Lower lobe of right lung (tissue), 2 donors: ENCODE results near the gene SMAD9. TPM values are rescaled to one million over a fixed set of nuclear protein-coding genes. Genes with fewer than 3 reads are reported as not detected.

ENCODE experiments used
- ATAC-seq, 2 donors: fragments of 200-7000 bp; cut with Tn5 transposase; one replicate each; pipeline ENCODE4 v1.9.1; 2020 to 2022; ENCODE audit warnings: mild to moderate bottlenecking in 2 of 2, moderate library complexity in 2 of 2
- DNase-seq: peaks from one replicate; pipeline ENCODE4 v3.0.0-alpha.2; 2020
- H3K27ac ChIP-seq: fragments of 200-600 bp; one replicate; pipeline ENCODE4 v1.8.0; 2022
- H3K27me3 ChIP-seq: fragments of 200-600 bp; one replicate; pipeline ENCODE4 v1.8.0; 2022; ENCODE audit warnings: low read depth
- H3K36me3 ChIP-seq: fragments of 200-600 bp; one replicate; pipeline ENCODE4 v1.8.0; 2022; ENCODE audit warnings: mild to moderate bottlenecking
- H3K4me1 ChIP-seq: fragments of 200-600 bp; one replicate; pipeline ENCODE4 v1.8.0; 2022
- H3K4me3 ChIP-seq: fragments of 200-600 bp; one replicate; pipeline ENCODE4 v1.8.0; 2022; ENCODE audit warnings: mild to moderate bottlenecking
- H3K9me3 ChIP-seq: fragments of 200-600 bp; one replicate; pipeline ENCODE4 v1.8.0; 2022
- CTCF ChIP-seq: fragments of 200-600 bp; IDR thresholded peaks from one replicate; pipeline ENCODE4 v1.8.0; 2022; ENCODE audit warnings: antibody characterized with exemption, mild to moderate bottlenecking
- intact Hi-C: fragments of 100-400 bp; cut with DNase I; formaldehyde crosslinking; loops from one replicate; pipeline ENCODE4 v1.11.0; 2022
- total RNA-seq: library from RNA; stranded (reverse); fragmentation: NEBNext Ultra II Directional; extraction: Animal tissue kit (Norgen Biotek cat#: 25700); gene quantifications from one replicate; pipeline ENCODE4 v1.2.1, GENCODE V29; 2021
- donor health status: DM: no; HTN: yes; CAD: no; lungs with severe emphysema.

SMAD9 gene
- total RNA-seq, 1 donor from 2014 or later = 17.6 TPM

GRCh38 chr13:36818804-36819738 is 101.0 kb downstream of the SMAD9 start, which contains the start of gene RFXAP:
Gene RFXAP, plus strand, starts transcription at chr13:36819222. Its CDS starts 136 bp downstream, at chr13:36819358.
- peak; percentile 96 for DNase-seq
- peak within 1 kb of the TSS; percentile 82 for H3K27ac ChIP-seq
- H3K4me3 ChIP-seq = peak within 1 kb of the TSS; percentile 70
- H3K4me1 ChIP-seq = peaks cover 36% of the 10 kb centered on the region
- no peaks in the 10 kb centered on the region for H3K9me3 ChIP-seq
- H3K27me3 ChIP-seq = no peaks in the 10 kb centered on the region
- intact Hi-C loops = no loop called here
- peak; percentile 37 for TF ChIP-seq CTCF
- ATAC-seq = peak; percentile 99
- H3K36me3 ChIP-seq = no peaks in the 10 kb centered on the region

- peak overlapping the region; percentile 70 for H3K4me3 ChIP-seq
- H3K4me1 ChIP-seq = peaks cover 33% of the 10 kb centered on the region
- ATAC-seq = peak in 1 of 2 donors; percentile 1
- H3K27me3 ChIP-seq = no peaks in the 10 kb centered on the region
- intact Hi-C loops = no loop called here
- DNase-seq = no peak
- TF ChIP-seq CTCF = no peak
- H3K9me3 ChIP-seq = no peaks in the 10 kb centered on the region
- H3K36me3 ChIP-seq = no peaks in the 10 kb centered on the region
- peak overlapping the region; percentile 82 for H3K27ac ChIP-seq
Observed at GRCh38 chr13:36817996-36818803, 101.8 kb downstream of the SMAD9 start.

GRCh38 chr13:36815062-36815461 is 105.0 kb downstream of the SMAD9 start:
- Histone ChIP-seq H3K36me3 (no peaks in the 10 kb centered on the region), H3K4me1 (peaks cover 6% of the 10 kb centered on the region), H3K27ac (no peak overlapping the region), H3K9me3 (no peaks in the 10 kb centered on the region), H3K27me3 (no peaks in the 10 kb centered on the region), H3K4me3 (no peak overlapping the region)
- DNase-seq (no peak), ATAC-seq (no peak)
- TF ChIP-seq CTCF = peak; percentile 18
- intact Hi-C loops = no loop called here

- H3K27ac ChIP-seq = no peak overlapping the region
- peaks cover 5% of the 10 kb centered on the region for H3K4me1 ChIP-seq
- no peak overlapping the region for H3K4me3 ChIP-seq
- intact Hi-C loops = no loop called here
- no peaks in the 10 kb centered on the region for H3K9me3 ChIP-seq
- no peak for TF ChIP-seq CTCF
- ATAC-seq (no peak), DNase-seq (no peak)
- H3K36me3 ChIP-seq = no peaks in the 10 kb centered on the region
- H3K27me3 ChIP-seq = no peaks in the 10 kb centered on the region
Observed at GRCh38 chr13:36814465-36814864, 105.6 kb downstream of the SMAD9 start.

GRCh38 chr13:36813225-36813624 is 106.8 kb downstream of the SMAD9 start:
- intact Hi-C loops = no loop called here
- no peak for TF ChIP-seq CTCF
- DNase-seq (no peak), ATAC-seq (no peak)
- Histone ChIP-seq H3K27ac (no peak overlapping the region), H3K9me3 (no peaks in the 10 kb centered on the region), H3K27me3 (no peaks in the 10 kb centered on the region), H3K4me3 (no peak overlapping the region), H3K4me1 (peaks cover 1% of the 10 kb centered on the region), H3K36me3 (no peaks in the 10 kb centered on the region)
